TTC549 (cell line): ENCODE data around the gene COG5.
"Not testable (repeated sequence)": the region's sequence is repeated elsewhere in the genome, so short reads cannot be mapped to it uniquely, and the experiment has no call there.

Experiments
- FAIRE-seq: peaks from 2 replicates; lab custom pipeline; 2012; peaks lifted over from hg19 to GRCh38; lab: Jason Lieb, UNC

The COG5 gene

GRCh38 chr7:107179326-107180164, 384.2 kb downstream of the COG5 start:
- no peak for FAIRE-seq

DNA sequence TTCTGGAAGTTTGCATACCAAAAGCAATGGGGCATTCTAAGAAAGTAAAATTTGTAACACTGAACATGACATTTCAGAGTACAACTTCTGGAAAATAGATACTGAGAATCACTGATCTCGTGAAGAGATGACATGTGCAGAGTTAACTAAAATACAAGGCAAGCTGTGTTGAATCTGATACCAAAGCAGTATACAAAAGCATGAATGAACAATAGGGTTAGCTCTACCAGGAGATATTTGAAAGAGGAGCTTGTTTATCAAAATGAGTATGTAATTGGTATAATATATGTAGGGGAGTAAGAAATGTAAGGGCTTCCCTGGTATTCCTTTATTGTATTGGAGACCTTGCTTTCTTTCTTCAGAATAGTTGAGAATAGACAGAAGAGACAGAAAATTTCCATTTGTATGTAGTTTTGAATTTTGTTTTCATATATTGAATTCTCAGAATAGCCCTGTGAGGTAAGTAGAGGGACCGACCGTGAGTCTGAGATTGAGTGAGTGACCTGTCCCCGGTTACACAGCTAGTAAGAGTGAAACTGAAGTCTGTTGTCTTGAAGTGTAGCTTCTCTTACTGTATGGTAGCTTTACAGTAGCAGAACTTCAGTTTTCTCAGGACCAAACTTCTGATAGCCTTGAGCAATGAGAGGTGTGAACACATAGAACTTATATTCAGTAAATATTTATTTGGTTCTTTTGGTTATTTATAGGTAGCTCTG, 389.9 kb downstream of the COG5 start:
- FAIRE-seq: no peak

GRCh38 chr7:107173191-107173590, 390.5 kb downstream of the COG5 start:
- FAIRE-seq: no peak

- no peak for FAIRE-seq
Measured at GRCh38 chr7:107172276-107173032, 391.3 kb downstream of the COG5 start.

- no peak for FAIRE-seq
Measured at GRCh38 chr7:107171496-107171895, 392.2 kb downstream of the COG5 start.

- no peak for FAIRE-seq
Measured at GRCh38 chr7:107170051-107170915, 393.4 kb downstream of the COG5 start.

DNA sequence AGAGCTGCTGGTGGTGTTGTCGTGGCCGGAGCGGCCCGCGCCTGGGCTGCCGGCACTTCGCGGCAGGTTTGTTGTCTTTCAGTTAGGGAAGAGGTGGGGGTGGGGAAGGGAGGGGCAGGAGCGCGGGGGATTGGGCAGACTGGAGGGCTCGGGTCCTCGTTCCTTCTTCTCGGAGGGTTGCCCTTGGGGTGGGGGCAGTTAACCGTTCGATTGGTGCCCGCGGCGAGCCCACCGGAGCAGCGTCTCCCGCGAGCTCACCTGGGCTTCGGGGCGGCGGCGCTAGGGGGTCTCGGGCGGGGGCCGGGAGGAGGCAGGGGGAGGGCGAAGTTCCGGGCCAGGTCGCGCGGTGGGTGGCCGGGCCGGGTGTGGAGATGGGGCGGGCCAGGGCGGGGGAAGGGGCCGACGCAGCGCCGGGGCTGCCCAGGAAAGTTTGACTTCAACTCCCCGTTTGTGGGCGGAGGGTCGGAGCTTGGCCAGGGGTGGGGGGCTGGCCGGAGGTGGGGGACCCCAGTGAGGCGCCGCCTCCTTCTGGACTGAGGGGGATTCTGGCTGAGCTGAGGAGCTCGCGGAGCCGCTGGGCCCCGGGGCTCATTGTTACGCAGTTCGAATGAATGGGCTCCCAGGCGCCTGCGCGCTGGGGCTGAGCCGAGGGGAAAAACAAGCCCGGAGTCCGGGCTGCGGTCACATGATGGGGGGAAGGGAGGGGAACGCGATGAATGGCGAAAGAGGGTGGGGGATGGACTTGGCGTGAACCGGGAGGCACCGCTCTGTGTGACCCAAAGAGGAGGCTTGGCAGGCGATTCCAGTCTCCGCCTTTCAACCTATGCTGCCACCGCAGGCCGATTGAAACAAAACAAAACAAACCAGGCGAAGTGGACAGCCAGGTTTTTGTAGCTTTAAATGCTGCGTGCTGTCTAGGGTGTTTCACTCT, 394.3 kb downstream of the COG5 start:
- FAIRE-seq: peak; percentile 65

DNA sequence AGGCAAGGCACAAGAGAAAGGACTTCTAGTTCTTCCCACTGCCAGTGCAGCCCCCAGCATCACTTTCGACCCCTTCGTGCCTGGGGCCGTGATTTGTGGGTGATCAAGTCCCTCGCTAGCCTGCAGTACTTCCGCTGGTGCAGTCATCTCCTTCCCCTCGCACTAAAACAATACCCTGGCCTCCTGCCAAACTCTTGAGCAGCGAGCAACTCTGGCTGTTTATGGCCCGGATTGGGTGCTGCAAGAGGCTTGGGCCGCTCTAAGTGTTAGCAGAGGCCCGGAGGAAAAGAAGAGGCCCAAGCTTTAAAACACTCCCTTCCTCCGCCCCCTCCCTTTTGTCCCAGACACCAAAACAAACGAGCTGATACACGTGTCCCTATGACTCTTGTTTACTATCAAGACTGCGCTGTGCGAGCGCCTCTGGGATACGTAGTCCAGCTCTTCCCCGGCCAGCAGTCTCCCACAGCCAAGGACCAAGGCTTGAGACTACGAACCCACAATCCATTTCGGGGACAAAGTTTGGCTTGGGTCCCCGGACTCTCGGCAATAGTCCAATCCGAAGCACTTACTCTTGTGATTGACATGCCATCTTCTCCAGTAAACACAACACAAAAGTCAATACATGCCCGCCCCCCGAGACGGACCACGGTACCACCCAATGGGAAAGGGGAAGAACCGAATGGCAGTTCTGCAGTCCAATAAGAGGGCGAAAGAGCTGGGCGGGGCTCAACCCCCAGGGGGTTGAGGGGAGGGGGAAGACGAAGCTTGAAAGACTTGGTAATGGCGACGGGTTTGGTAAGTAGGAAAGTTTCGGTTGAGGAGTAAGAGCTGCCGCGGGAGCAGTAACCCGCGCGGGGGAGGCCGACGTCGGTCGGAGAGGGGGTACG, 395.2 kb downstream of the COG5 start, which contains the start of gene HBP1:
Gene HBP1 (plus strand): TSS at position 771 of the 887 bp plus-strand sequence. CDS start 10,891 bp downstream, outside the sequence.
- FAIRE-seq: peak; percentile 97

GRCh38 chr7:107167483-107168232, 396.1 kb downstream of the COG5 start:
- peak; percentile 91 for FAIRE-seq

DNA sequence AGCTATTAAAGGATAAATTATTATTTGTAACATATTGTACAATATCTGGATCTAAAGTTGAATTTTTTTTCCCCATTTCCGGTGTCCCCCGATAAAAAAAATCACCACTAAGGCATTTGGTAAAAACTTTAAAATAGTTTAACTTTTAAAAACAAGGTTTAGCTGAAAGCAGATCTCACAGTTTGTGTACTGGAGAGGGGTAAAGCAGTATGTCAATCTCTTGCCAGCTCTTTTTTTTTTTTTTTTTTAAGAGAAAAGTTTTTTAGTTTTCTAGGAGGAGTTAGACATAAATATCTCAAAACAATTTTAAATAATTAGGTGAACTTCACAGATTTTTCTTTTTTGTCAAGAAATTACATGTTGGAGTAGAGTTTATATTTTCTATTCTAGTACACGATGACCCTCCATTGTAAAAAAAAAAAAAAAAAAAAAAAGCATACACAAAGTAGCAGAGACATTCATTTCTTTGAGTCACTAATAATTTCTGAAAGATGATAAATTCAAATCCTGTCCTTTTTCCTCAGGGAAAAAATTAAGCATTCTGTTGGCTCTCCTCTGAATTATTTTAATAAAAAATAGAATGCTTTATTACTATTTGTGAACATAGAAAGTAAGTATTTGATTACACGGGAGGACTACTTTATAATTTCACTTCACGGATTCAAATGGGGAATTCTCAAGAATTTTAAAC, 396.8 kb downstream of the COG5 start:
- FAIRE-seq: no peak

GRCh38 chr7:107165341-107165740, 398.4 kb downstream of the COG5 start:
- FAIRE-seq: no peak

- no peak for FAIRE-seq
Measured at GRCh38 chr7:107164092-107164491, 399.6 kb downstream of the COG5 start.

- no peak for FAIRE-seq
Measured at GRCh38 chr7:107162475-107162874, 401.2 kb downstream of the COG5 start.

DNA sequence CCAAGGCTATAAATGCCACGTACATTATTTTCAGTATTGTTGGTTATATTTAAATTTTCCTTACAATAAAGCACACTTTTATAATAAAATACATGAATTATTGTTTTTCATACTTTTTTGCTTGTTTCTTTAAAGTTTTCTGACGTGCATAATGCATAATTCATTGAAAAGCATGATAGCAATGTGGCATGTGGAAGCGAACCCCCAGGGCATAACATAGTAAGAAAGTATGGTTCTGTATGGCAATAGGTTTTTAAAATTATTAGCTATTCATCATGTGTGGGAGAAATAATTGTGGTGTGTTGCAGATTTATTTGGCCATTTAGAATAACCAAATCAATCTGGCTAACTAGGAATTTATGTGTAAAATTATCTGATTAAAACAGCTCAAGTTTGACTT, 402.3 kb downstream of the COG5 start:
- FAIRE-seq: no peak

DNA sequence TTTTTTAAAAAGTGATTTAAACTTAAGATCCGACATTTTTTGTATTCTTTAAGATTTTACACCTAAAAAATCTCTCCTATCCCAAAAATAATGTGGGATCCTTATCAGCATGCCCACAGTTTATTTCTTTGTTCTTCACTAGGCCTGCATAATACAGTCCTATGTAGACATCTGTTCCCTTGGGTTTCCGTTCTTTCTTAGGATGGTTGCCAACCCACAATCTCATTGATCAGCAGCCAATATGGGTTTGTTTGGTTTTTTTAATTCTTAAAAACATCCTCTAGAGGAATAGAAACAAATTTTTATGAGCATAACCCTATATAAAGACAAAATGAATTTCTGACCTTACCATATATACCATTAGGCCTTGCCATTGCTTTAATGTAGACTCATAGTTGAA, 403.3 kb downstream of the COG5 start:
- FAIRE-seq: no peak

GRCh38 chr7:107158028-107158427, 405.7 kb downstream of the COG5 start:
- no peak for FAIRE-seq

GRCh38 chr7:107157091-107157490, 406.6 kb downstream of the COG5 start:
- FAIRE-seq: no peak

- not testable (repeated sequence) for FAIRE-seq
Measured at GRCh38 chr7:107155726-107156125, 408.0 kb downstream of the COG5 start.
